Glomerular endothelial cell (primary cell): Measurements from ENCODE around the gene PCIF1. TPM values are rescaled to one million over a fixed set of nuclear protein-coding genes. Genes with fewer than 3 reads are reported as not detected.
"Not testable (repeated sequence)": the region's sequence is repeated elsewhere in the genome, so short reads cannot be mapped to it uniquely, and the experiment has no call there.

Experiments
- DNase-seq: peaks from one replicate; pipeline ENCODE4 v3.0.0-alpha.2; 2011; ENCODE audit warnings: low read depth, low spot score; ENCODE audit errors: extremely low read depth
- total RNA-seq: library from RNA; depleted of rRNA; stranded (reverse); fragments of >200 nt; gene quantifications from 2 replicates; pipeline ENCODE4 v1.2.3, GENCODE V29; 2015

PCIF1 gene
- total RNA-seq, 1 donor from 2014 or later, result 17.4 TPM

- not testable (repeated sequence) for DNase-seq
Observed at GRCh38 chr20:45988830-45989229, 54.3 kb downstream of the PCIF1 start.

GRCh38 chr20:45991616-45992015 lies 57.1 kb downstream of the PCIF1 start:
- no peak for DNase-seq

GRCh38 chr20:45993197-45993951 lies 58.9 kb downstream of the PCIF1 start:
- DNase-seq, result no peak

GRCh38 chr20:45994761-45995493 lies 60.4 kb downstream of the PCIF1 start:
- no peak for DNase-seq

- DNase-seq, result not testable (repeated sequence)
Observed at GRCh38 chr20:45995495-45996097, 61.1 kb downstream of the PCIF1 start.

- DNase-seq, result no peak
Observed at GRCh38 chr20:45997187-45997586, 62.7 kb downstream of the PCIF1 start.

Other genes starting within 250 kb of the PCIF1 start
- gene WFDC13, start 232.6 kb upstream of the PCIF1 start, total RNA-seq, result not detected in 2 replicates
- gene WFDC10B, start 229.7 kb upstream of the PCIF1 start, total RNA-seq, result not detected in 2 replicates
- gene SPINT4, start 212.3 kb upstream of the PCIF1 start, total RNA-seq, result not detected in 2 replicates
- 0.99 TPM in 1 of 2 replicates, not detected in the other for gene WFDC3, start 142.8 kb upstream of the PCIF1 start, total RNA-seq
- 30.6 and 39.5 TPM in 2 replicates for gene DNTTIP1, start 142.7 kb upstream of the PCIF1 start, total RNA-seq
- gene UBE2C, start 122.0 kb upstream of the PCIF1 start, total RNA-seq, result 28.8 and 38.3 TPM in 2 replicates
- not detected in 2 replicates for gene TNNC2, start 107.4 kb upstream of the PCIF1 start, total RNA-seq
- gene SNX21, start 100.9 kb upstream of the PCIF1 start, total RNA-seq, result 24.7 and 26.3 TPM in 2 replicates
- 31.0 and 32.3 TPM in 2 replicates for gene ACOT8, start 77.3 kb upstream of the PCIF1 start, total RNA-seq
- 6.2 and 6.7 TPM in 2 replicates for gene ZSWIM3, start 77.1 kb upstream of the PCIF1 start, total RNA-seq
- 9.4 and 11.4 TPM in 2 replicates for gene ZSWIM1, start 53.5 kb upstream of the PCIF1 start, total RNA-seq
- 0.29 TPM in 1 of 2 replicates, not detected in the other for gene SPATA25, start 47.1 kb upstream of the PCIF1 start, total RNA-seq
- gene NEURL2, start 43.5 kb upstream of the PCIF1 start, total RNA-seq, result 3.4 and 4.8 TPM in 2 replicates
- 190 and 234 TPM in 2 replicates for gene CTSA, start 43.3 kb upstream of the PCIF1 start, total RNA-seq
- gene PLTP, start 22.5 kb upstream of the PCIF1 start, total RNA-seq, result 24.6 and 28.1 TPM in 2 replicates
- 12.5 and 19.3 TPM in 2 replicates for gene ZNF335, start 37.5 kb downstream of the PCIF1 start, total RNA-seq
- 0.12 and 1.1 TPM in 2 replicates for gene MMP9, start 74.2 kb downstream of the PCIF1 start, total RNA-seq
- gene SLC12A5, start 94.5 kb downstream of the PCIF1 start, total RNA-seq, result 0.34 and 2.2 TPM in 2 replicates
- gene NCOA5, start 155.3 kb downstream of the PCIF1 start, total RNA-seq, result 25.9 and 34.3 TPM in 2 replicates
- 9.3 and 14.0 TPM in 2 replicates for gene CD40, start 183.6 kb downstream of the PCIF1 start, total RNA-seq